H1 (cell line): Measurements from ENCODE around the gene DEDD2. TPM values are rescaled to one million over a fixed set of nuclear protein-coding genes. Genes with fewer than 3 reads are reported as not detected.

ENCODE experiments used
- CBX8 ChIP-seq: fragments of 300-800, 300-1000 bp; sonication (generic); IDR thresholded peaks from 2 replicates; pipeline ENCODE4 v1.7.1; 2016; ENCODE audit warnings: low read depth, low read length, borderline replicate concordance
- POLR2AphosphoS5 ChIP-seq: IDR thresholded peaks from 2 replicates; pipeline ENCODE4 v1.6.1; 2011; ENCODE audit warnings: low read depth, low read length
- RXRA ChIP-seq: IDR thresholded peaks from 2 replicates; pipeline ENCODE4 v1.6.1; 2011; ENCODE audit warnings: low read depth, mild to moderate bottlenecking, low read length, moderate library complexity; ENCODE audit not compliant: insufficient read depth
- SRF ChIP-seq: IDR thresholded peaks from 2 replicates; pipeline ENCODE4 v1.6.1; 2011; ENCODE audit warnings: mild to moderate bottlenecking, low read depth, low read length, moderate library complexity
- TAF7 ChIP-seq: optimal IDR thresholded peaks from 2 replicates; pipeline ENCODE3; 2011; ENCODE audit warnings: low read depth, mild to moderate bottlenecking, inconsistent platforms, low read length, moderate library complexity, borderline replicate concordance
- ZNF274 ChIP-seq: IDR thresholded peaks from 2 replicates; pipeline ENCODE4 v1.7.0; 2012; ENCODE audit warnings: low read length, borderline replicate concordance; ENCODE audit errors: extremely low read depth
- polyA plus RNA-seq, 7 experiments: library from polyadenylated mRNA; depleted of rRNA in 3 of 7; stranded (reverse) in 5 of 7; unstranded in 2 of 7; fragments of >200 nt in 5 of 7; fragments of 200-250 nt in 2 of 7; gene quantifications; 1 replicate in 5 of 7; 2 replicates in 1 of 7; 4 replicates in 1 of 7; pipeline versions ENCODE4 v1.2.1 to v1.2.3, GENCODE V29; 2011 to 2013; ENCODE audit warnings: missing spikeins in 2 of 7, mixed read lengths in 2 of 7
- total RNA-seq: library from RNA; stranded (reverse); fragmentation: NEBNext Ultra II Directional; extraction: Animal tissue kit (Norgen Biotek cat#: 25700); gene quantifications from 2 replicates; pipeline ENCODE4 v1.2.1, GENCODE V29; 2021
- TF ChIP-seq, protein P1 (sequence below): fragments of 300-600 bp; sonication (generic); IDR thresholded peaks from 2 replicates; pipeline ENCODE4 v1.7.1; 2012; ENCODE audit warnings: low read length, moderate library complexity, mild to moderate bottlenecking, inconsistent platforms; ENCODE audit not compliant: insufficient replicate concordance

The DEDD2 gene
- total and polyA plus RNA-seq, 2 of the 8 experiments (the other 6 are each of a cell fraction or from before 2014, with no cell fraction given) = 37.8 to 65.0 TPM

DNA sequence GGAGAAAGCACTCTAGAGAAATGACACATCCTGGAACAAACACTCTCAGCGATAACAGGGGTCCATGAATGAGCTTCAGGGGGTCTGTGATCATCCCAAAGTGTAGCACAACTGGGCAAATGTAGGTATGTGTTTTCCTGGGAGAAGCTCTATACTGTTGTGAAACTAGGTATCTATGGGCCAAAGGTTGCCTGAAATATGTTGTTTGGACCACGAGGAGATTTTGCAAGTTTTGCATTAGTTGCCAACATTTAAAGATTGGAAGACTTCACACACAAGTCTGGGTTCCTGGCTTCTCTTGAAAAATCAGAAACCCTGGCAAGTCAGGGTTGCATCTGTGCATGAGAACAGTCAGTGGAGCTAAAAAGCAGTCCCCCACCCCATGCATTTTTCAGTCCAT is 58.6 kb downstream of the DEDD2 start (continued):
- TF ChIP-seq, protein P1, sequence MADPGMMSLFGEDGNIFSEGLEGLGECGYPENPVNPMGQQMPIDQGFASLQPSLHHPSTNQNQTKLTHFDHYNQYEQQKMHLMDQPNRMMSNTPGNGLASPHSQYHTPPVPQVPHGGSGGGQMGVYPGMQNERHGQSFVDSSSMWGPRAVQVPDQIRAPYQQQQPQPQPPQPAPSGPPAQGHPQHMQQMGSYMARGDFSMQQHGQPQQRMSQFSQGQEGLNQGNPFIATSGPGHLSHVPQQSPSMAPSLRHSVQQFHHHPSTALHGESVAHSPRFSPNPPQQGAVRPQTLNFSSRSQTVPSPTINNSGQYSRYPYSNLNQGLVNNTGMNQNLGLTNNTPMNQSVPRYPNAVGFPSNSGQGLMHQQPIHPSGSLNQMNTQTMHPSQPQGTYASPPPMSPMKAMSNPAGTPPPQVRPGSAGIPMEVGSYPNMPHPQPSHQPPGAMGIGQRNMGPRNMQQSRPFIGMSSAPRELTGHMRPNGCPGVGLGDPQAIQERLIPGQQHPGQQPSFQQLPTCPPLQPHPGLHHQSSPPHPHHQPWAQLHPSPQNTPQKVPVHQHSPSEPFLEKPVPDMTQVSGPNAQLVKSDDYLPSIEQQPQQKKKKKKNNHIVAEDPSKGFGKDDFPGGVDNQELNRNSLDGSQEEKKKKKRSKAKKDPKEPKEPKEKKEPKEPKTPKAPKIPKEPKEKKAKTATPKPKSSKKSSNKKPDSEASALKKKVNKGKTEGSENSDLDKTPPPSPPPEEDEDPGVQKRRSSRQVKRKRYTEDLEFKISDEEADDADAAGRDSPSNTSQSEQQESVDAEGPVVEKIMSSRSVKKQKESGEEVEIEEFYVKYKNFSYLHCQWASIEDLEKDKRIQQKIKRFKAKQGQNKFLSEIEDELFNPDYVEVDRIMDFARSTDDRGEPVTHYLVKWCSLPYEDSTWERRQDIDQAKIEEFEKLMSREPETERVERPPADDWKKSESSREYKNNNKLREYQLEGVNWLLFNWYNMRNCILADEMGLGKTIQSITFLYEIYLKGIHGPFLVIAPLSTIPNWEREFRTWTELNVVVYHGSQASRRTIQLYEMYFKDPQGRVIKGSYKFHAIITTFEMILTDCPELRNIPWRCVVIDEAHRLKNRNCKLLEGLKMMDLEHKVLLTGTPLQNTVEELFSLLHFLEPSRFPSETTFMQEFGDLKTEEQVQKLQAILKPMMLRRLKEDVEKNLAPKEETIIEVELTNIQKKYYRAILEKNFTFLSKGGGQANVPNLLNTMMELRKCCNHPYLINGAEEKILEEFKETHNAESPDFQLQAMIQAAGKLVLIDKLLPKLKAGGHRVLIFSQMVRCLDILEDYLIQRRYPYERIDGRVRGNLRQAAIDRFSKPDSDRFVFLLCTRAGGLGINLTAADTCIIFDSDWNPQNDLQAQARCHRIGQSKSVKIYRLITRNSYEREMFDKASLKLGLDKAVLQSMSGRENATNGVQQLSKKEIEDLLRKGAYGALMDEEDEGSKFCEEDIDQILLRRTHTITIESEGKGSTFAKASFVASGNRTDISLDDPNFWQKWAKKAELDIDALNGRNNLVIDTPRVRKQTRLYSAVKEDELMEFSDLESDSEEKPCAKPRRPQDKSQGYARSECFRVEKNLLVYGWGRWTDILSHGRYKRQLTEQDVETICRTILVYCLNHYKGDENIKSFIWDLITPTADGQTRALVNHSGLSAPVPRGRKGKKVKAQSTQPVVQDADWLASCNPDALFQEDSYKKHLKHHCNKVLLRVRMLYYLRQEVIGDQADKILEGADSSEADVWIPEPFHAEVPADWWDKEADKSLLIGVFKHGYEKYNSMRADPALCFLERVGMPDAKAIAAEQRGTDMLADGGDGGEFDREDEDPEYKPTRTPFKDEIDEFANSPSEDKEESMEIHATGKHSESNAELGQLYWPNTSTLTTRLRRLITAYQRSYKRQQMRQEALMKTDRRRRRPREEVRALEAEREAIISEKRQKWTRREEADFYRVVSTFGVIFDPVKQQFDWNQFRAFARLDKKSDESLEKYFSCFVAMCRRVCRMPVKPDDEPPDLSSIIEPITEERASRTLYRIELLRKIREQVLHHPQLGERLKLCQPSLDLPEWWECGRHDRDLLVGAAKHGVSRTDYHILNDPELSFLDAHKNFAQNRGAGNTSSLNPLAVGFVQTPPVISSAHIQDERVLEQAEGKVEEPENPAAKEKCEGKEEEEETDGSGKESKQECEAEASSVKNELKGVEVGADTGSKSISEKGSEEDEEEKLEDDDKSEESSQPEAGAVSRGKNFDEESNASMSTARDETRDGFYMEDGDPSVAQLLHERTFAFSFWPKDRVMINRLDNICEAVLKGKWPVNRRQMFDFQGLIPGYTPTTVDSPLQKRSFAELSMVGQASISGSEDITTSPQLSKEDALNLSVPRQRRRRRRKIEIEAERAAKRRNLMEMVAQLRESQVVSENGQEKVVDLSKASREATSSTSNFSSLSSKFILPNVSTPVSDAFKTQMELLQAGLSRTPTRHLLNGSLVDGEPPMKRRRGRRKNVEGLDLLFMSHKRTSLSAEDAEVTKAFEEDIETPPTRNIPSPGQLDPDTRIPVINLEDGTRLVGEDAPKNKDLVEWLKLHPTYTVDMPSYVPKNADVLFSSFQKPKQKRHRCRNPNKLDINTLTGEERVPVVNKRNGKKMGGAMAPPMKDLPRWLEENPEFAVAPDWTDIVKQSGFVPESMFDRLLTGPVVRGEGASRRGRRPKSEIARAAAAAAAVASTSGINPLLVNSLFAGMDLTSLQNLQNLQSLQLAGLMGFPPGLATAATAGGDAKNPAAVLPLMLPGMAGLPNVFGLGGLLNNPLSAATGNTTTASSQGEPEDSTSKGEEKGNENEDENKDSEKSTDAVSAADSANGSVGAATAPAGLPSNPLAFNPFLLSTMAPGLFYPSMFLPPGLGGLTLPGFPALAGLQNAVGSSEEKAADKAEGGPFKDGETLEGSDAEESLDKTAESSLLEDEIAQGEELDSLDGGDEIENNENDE = no peak
- no peak for TF ChIP-seq TAF7
- TF ChIP-seq POLR2AphosphoS5 = no peak
- no peak for TF ChIP-seq RXRA
- TF ChIP-seq SRF = no peak
- no peak for TF ChIP-seq CBX8
- TF ChIP-seq ZNF274 = no peak
